ENCODE measurements around the gene CES3.
"Not testable (repeated sequence)": the region's sequence is repeated elsewhere in the genome, so short reads cannot be mapped to it uniquely, and the experiment has no call there.

Gene CES3

GRCh38 chr16:66973716-66974115, 12.7 kb downstream of the CES3 start:
- DNase-seq: no peak

GRCh38 chr16:66974156-66974931, 13.3 kb downstream of the CES3 start:
- DNase-seq: not testable (repeated sequence)

GRCh38 chr16:66974932-66975246, 13.8 kb downstream of the CES3 start:
- not testable (repeated sequence) for DNase-seq

- DNase-seq: no peak
Measured at GRCh38 chr16:66975302-66975893, 14.3 kb downstream of the CES3 start.

GRCh38 chr16:66976746-66977145, 15.7 kb downstream of the CES3 start:
- DNase-seq: no peak

- DNase-seq: peak; percentile 58
Measured at GRCh38 chr16:66977341-66978113, 16.5 kb downstream of the CES3 start.

GRCh38 chr16:66979011-66979717, 18.1 kb downstream of the CES3 start:
- DNase-seq: no peak

- DNase-seq: no peak
Measured at GRCh38 chr16:66983033-66983432, 22.0 kb downstream of the CES3 start.

GRCh38 chr16:66984892-66985311, 23.8 kb downstream of the CES3 start:
- DNase-seq: no peak

GRCh38 chr16:66986559-66986958, 25.5 kb downstream of the CES3 start:
- no peak for DNase-seq

- DNase-seq: no peak
Measured at GRCh38 chr16:66988197-66988788, 27.2 kb downstream of the CES3 start, which contains the start of gene CES4A. CES4A (plus strand) TSS chr16:66988589; CDS start chr16:66988773, 184 bp downstream.

- DNase-seq: no peak
Measured at GRCh38 chr16:66991545-66992077, 30.5 kb downstream of the CES3 start.

- not testable (repeated sequence) for DNase-seq
Measured at GRCh38 chr16:66993558-66993957, 32.5 kb downstream of the CES3 start.

GRCh38 chr16:66996324-66996982, 35.4 kb downstream of the CES3 start:
- DNase-seq: no peak

- no peak for DNase-seq
Measured at GRCh38 chr16:66996983-66997358, 35.9 kb downstream of the CES3 start.

GRCh38 chr16:67000384-67001351, 39.6 kb downstream of the CES3 start:
- peak; percentile 47 for DNase-seq

GRCh38 chr16:67001726-67002125, 40.7 kb downstream of the CES3 start:
- DNase-seq: no peak

GRCh38 chr16:67006930-67007658, 46.0 kb downstream of the CES3 start:
- no peak for DNase-seq

GRCh38 chr16:67009158-67009557, 48.1 kb downstream of the CES3 start:
- no peak for DNase-seq

- DNase-seq: no peak
Measured at GRCh38 chr16:67011274-67011673, 50.2 kb downstream of the CES3 start.
